ENCODE results near the gene ABCA6.
A peak's percentile ranks its signal among the peaks of the same experiment; 100 is the strongest.

The ABCA6 gene

GRCh38 chr17:69048634-69049033 is 93.1 kb downstream of the ABCA6 start:
- Histone ChIP-seq H3K36me3 (no peaks in the 10 kb centered on the region), H3K9me3 (no peaks in the 10 kb centered on the region), H3K27me3 (no peaks in the 10 kb centered on the region), H3K4me1 (ENCODE audit: control insufficient read depth in 1 of 2, insufficient read depth in 1 of 2, low read depth in 1 of 2, low read length in 1 of 2) (peaks cover 30 to 37% of the 10 kb centered on the region in 2 experiments), H3K27ac (peak overlapping the region; percentile 87), H3K4me3 (ENCODE audit: low read depth in 1 of 2, low read length in 1 of 2) (no peak overlapping the region)
- TF ChIP-seq CTCF (IDR thresholded peaks at IDR 0.05) = no peak

- TF ChIP-seq CTCF (IDR thresholded peaks at IDR 0.05) = no peak
- Histone ChIP-seq H3K27ac (peak overlapping the region; percentile 87), H3K4me1 (ENCODE audit: control insufficient read depth in 1 of 2, insufficient read depth in 1 of 2, low read depth in 1 of 2, low read length in 1 of 2) (peaks cover 30 to 37% of the 10 kb centered on the region in 2 experiments)
These were observed 94.1 kb downstream of the ABCA6 start for GRCh38 chr17:69047368-69048263.

GRCh38 chr17:69046121-69046807 is 95.4 kb downstream of the ABCA6 start:
- H3K27me3 ChIP-seq = no peaks in the 10 kb centered on the region
- peak overlapping the region; percentile 87 for H3K27ac ChIP-seq
- H3K4me1 ChIP-seq (ENCODE audit: control insufficient read depth in 1 of 2, insufficient read depth in 1 of 2, low read depth in 1 of 2, low read length in 1 of 2) = peaks cover 29 to 34% of the 10 kb centered on the region in 2 experiments
- no peak overlapping the region for H3K4me3 ChIP-seq (ENCODE audit: low read depth in 1 of 2, low read length in 1 of 2)
- H3K9me3 ChIP-seq = no peaks in the 10 kb centered on the region
- no peaks in the 10 kb centered on the region for H3K36me3 ChIP-seq
- no peak for TF ChIP-seq CTCF (IDR thresholded peaks at IDR 0.05)

More at GRCh38 chr17:69047368-69048263, 94.1 kb downstream of the ABCA6 start:
- H3K36me3 ChIP-seq = no peaks in the 10 kb centered on the region
- peak overlapping the region; percentile 17 to 31 for H3K4me3 ChIP-seq (ENCODE audit: low read depth in 1 of 2, low read length in 1 of 2)
- no peaks in the 10 kb centered on the region for H3K9me3 ChIP-seq
- H3K27me3 ChIP-seq = no peaks in the 10 kb centered on the region

GRCh38 chr17:69045646-69046045 is 96.0 kb downstream of the ABCA6 start:
- TF ChIP-seq CTCF (IDR thresholded peaks at IDR 0.05) = no peak
- no peak overlapping the region for H3K4me3 ChIP-seq (ENCODE audit: low read depth in 1 of 2, low read length in 1 of 2)
- no peaks in the 10 kb centered on the region for H3K9me3 ChIP-seq
- H3K27me3 ChIP-seq = no peaks in the 10 kb centered on the region
- no peak overlapping the region for H3K27ac ChIP-seq
- H3K4me1 ChIP-seq (ENCODE audit: control insufficient read depth in 1 of 2, insufficient read depth in 1 of 2, low read depth in 1 of 2, low read length in 1 of 2) = peaks cover 24 to 28% of the 10 kb centered on the region in 2 experiments
- no peaks in the 10 kb centered on the region for H3K36me3 ChIP-seq

- no peak overlapping the region for H3K27ac ChIP-seq
- H3K36me3 ChIP-seq = no peaks in the 10 kb centered on the region
- H3K4me1 ChIP-seq (ENCODE audit: control insufficient read depth in 1 of 2, insufficient read depth in 1 of 2, low read depth in 1 of 2, low read length in 1 of 2) = peaks cover 24 to 28% of the 10 kb centered on the region in 2 experiments
- H3K9me3 ChIP-seq = no peaks in the 10 kb centered on the region
- H3K27me3 ChIP-seq = no peaks in the 10 kb centered on the region
- H3K4me3 ChIP-seq (ENCODE audit: low read depth in 1 of 2, low read length in 1 of 2) = no peak overlapping the region
- TF ChIP-seq CTCF (IDR thresholded peaks at IDR 0.05) = no peak
These were observed 97.3 kb downstream of the ABCA6 start for GRCh38 chr17:69044371-69044770.

All from neutrophil (primary cell).